ENCODE data around the gene APBA1.

APBA1 gene

DNA sequence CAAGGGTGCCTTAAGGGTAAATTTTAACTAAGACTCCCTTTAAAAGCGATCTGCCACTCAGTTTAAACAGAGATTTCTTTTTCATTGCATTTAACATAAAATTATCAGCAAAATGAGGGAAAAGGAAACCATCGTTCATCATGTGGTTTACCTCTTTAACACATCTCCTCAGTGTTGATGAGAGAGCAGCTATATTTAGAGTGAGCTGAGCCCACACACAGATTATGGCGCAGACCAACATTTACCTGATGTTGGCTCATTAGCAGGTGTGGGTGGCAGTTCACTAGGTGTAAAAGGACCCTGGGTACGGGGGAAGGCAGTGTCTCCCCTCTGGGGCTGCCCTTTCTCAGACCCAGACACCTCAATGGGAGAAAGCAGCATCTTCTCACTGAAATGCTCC lies 197.3 kb downstream of the APBA1 start:
- H3K4me2 ChIP-seq (ENCODE audit: insufficient read depth, low read length) = no peak overlapping the region
- no peak overlapping the region for H3K4me3 ChIP-seq (ENCODE audit: low read depth in 1 of 2, low read length in 2 of 2)
- no peaks in the 10 kb centered on the region for H3K4me1 ChIP-seq (ENCODE audit: insufficient read depth, low read length)
- H3K9me3 ChIP-seq (ENCODE audit: insufficient read depth, low read length, severe bottlenecking) = no peaks in the 10 kb centered on the region
- no peaks in the 10 kb centered on the region for H3K27me3 ChIP-seq (ENCODE audit: insufficient read depth, low read length, poor library complexity)
- DNase-seq (no peak), ATAC-seq (ENCODE audit: insufficient read depth, low read depth) (no peak)
- H4K20me1 ChIP-seq (ENCODE audit: insufficient read depth, low read length) = no peaks in the 10 kb centered on the region
- H3K27ac ChIP-seq (ENCODE audit: low read length) = no peak overlapping the region
- no peak overlapping the region for H2AFZ ChIP-seq (ENCODE audit: low read depth, low read length)
- H3K36me3 ChIP-seq (ENCODE audit: insufficient read depth, low read length) = no peaks in the 10 kb centered on the region
- no peak overlapping the region for H3K9ac ChIP-seq (ENCODE audit: low read depth, low read length)
- TF ChIP-seq CTCF (IDR thresholded peaks at IDR 0.05; ENCODE audit: borderline replicate concordance, extremely low read depth, low read length, poor library complexity, severe bottlenecking) (no peak), EZH2 (IDR thresholded peaks at IDR 0.05; ENCODE audit: borderline replicate concordance, low read depth, low read length, severe bottlenecking) (no peak)
- no peaks in the 10 kb centered on the region for H3K79me2 ChIP-seq (ENCODE audit: insufficient read depth, low read length)

DNA sequence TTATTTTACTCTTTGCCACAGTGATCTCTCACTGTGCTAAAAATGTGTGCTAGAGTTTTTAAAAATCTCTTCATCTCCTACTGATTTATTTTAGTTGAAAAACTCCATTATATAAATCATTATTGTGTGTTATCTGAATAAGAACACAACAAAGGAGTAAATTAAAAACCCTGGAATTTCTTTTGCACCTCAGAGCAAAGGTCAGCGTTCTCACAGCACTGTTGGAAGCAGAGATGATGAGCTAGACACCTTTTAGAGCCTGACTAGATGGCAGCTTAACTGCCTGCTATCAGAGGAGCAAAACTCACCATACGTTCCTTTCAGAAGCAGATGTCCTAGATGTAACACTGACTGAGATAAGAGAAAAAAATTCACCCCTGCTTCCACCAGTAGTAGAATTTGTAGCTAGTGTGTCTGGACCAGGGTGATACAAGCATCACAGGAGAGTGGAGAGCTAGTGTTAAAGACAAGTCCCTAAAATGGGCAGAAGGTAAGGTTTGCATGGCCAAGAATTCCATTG lies 200.0 kb downstream of the APBA1 start:
- no peaks in the 10 kb centered on the region for H3K79me2 ChIP-seq (ENCODE audit: insufficient read depth, low read length)
- H3K4me1 ChIP-seq (ENCODE audit: insufficient read depth, low read length) = no peaks in the 10 kb centered on the region
- no peak for TF ChIP-seq EZH2 (IDR thresholded peaks at IDR 0.05; ENCODE audit: borderline replicate concordance, low read depth, low read length, severe bottlenecking)
- no peak for TF ChIP-seq CTCF (IDR thresholded peaks at IDR 0.05; ENCODE audit: borderline replicate concordance, extremely low read depth, low read length, poor library complexity, severe bottlenecking)
- H3K27ac ChIP-seq (ENCODE audit: low read length) = no peak overlapping the region
- H2AFZ ChIP-seq (ENCODE audit: low read depth, low read length) = no peak overlapping the region
- no peak overlapping the region for H3K4me3 ChIP-seq (ENCODE audit: low read depth in 1 of 2, low read length in 2 of 2)
- ATAC-seq (ENCODE audit: insufficient read depth, low read depth) (no peak), DNase-seq (no peak)
- H3K4me2 ChIP-seq (ENCODE audit: insufficient read depth, low read length) = no peak overlapping the region
- H3K9ac ChIP-seq (ENCODE audit: low read depth, low read length) = no peak overlapping the region
- H3K36me3 ChIP-seq (ENCODE audit: insufficient read depth, low read length) = no peaks in the 10 kb centered on the region
- no peaks in the 10 kb centered on the region for H3K9me3 ChIP-seq (ENCODE audit: insufficient read depth, low read length, severe bottlenecking)
- no peaks in the 10 kb centered on the region for H3K27me3 ChIP-seq (ENCODE audit: insufficient read depth, low read length, poor library complexity)
- H4K20me1 ChIP-seq (ENCODE audit: insufficient read depth, low read length) = no peaks in the 10 kb centered on the region

- no peaks in the 10 kb centered on the region for H3K4me1 ChIP-seq (ENCODE audit: insufficient read depth, low read length)
- no peaks in the 10 kb centered on the region for H3K9me3 ChIP-seq (ENCODE audit: insufficient read depth, low read length, severe bottlenecking)
- DNase-seq (no peak), ATAC-seq (ENCODE audit: insufficient read depth, low read depth) (no peak)
- no peaks in the 10 kb centered on the region for H3K36me3 ChIP-seq (ENCODE audit: insufficient read depth, low read length)
- no peak overlapping the region for H3K4me2 ChIP-seq (ENCODE audit: insufficient read depth, low read length)
- no peaks in the 10 kb centered on the region for H3K79me2 ChIP-seq (ENCODE audit: insufficient read depth, low read length)
- TF ChIP-seq CTCF (IDR thresholded peaks at IDR 0.05; ENCODE audit: borderline replicate concordance, extremely low read depth, low read length, poor library complexity, severe bottlenecking) (no peak), EZH2 (IDR thresholded peaks at IDR 0.05; ENCODE audit: borderline replicate concordance, low read depth, low read length, severe bottlenecking) (no peak)
- H2AFZ ChIP-seq (ENCODE audit: low read depth, low read length) = no peak overlapping the region
- H3K27me3 ChIP-seq (ENCODE audit: insufficient read depth, low read length, poor library complexity) = no peaks in the 10 kb centered on the region
- no peak overlapping the region for H3K27ac ChIP-seq (ENCODE audit: low read length)
- no peak overlapping the region for H3K4me3 ChIP-seq (ENCODE audit: low read depth in 1 of 2, low read length in 2 of 2)
- H3K9ac ChIP-seq (ENCODE audit: low read depth, low read length) = no peak overlapping the region
- no peaks in the 10 kb centered on the region for H4K20me1 ChIP-seq (ENCODE audit: insufficient read depth, low read length)
Measured at GRCh38 chr9:69471433-69471832, 200.7 kb downstream of the APBA1 start.
